GM23248 (cell line): ENCODE data around the gene DHRS12.

Experiments used
- EZH2 ChIP-seq: fragments of 200-600 bp; sonication (generic); IDR thresholded peaks from 2 replicates; pipeline ENCODE4 v1.6.1; 2018; ENCODE audit warnings: antibody characterized with exemption, mild to moderate bottlenecking; ENCODE audit not compliant: insufficient read depth, poor library complexity, severe bottlenecking
- EZH2phosphoT487 ChIP-seq: fragments of 200-600 bp; sonication (generic); IDR thresholded peaks from 2 replicates; pipeline ENCODE4 v1.6.1; 2018; ENCODE audit warnings: antibody characterized with exemption, moderate library complexity, mild to moderate bottlenecking, low read depth; ENCODE audit not compliant: insufficient read depth

GRCh38 chr13:51778392-51778791 is 25.6 kb downstream of the DHRS12 start:
- TF ChIP-seq EZH2 (no peak), EZH2phosphoT487 (no peak)
